Thoracic aorta (tissue), 2 donors: ENCODE results near the gene TBX4. TPM values are rescaled to one million over a fixed set of nuclear protein-coding genes. Genes with fewer than 3 reads are reported as not detected.
"Not testable (repeated sequence)": the region's sequence is repeated elsewhere in the genome, so short reads cannot be mapped to it uniquely, and the experiment has no call there.

Source experiments
- ATAC-seq: fragments of 150-250 bp; one replicate; pipeline ENCODE4 v1.8.0; 2017; ENCODE audit warnings: low read depth; ENCODE audit not compliant: insufficient number of reproducible peaks, low FRiP score
- DNase-seq: peaks from one replicate; pipeline ENCODE4 v3.0.0-alpha.2; 2020; ENCODE audit warnings: low spot score
- H3K27ac ChIP-seq, 2 donors: fragments of 200-600 bp; sonication (generic); 1 replicate in 1 of 2; 2 replicates in 1 of 2; pipeline ENCODE4 v1.5.1; 2016; ENCODE audit warnings: mild to moderate bottlenecking in 2 of 2, moderate library complexity in 2 of 2
- H3K27me3 ChIP-seq: fragments of 200-600 bp; sonication (generic); replicated peaks from 2 replicates; pipeline ENCODE4 v1.6.0; 2016; ENCODE audit warnings: mild to moderate bottlenecking; ENCODE audit not compliant: insufficient read depth
- H3K36me3 ChIP-seq: fragments of 200-600 bp; sonication (generic); one replicate; pipeline ENCODE4 v1.5.1; 2016
- H3K4me1 ChIP-seq, 2 donors: fragments of 200-600 bp; sonication (generic); 1 replicate in 1 of 2; 2 replicates in 1 of 2; pipeline versions ENCODE4 v1.5.1 to v1.6.0; 2016; ENCODE audit warnings: low read depth in 2 of 2, mild to moderate bottlenecking in 1 of 2; ENCODE audit not compliant: control insufficient read depth in 1 of 2
- H3K4me3 ChIP-seq: fragments of 200-600 bp; sonication (generic); 2 replicates; pipeline ENCODE4 v1.5.1; 2016; ENCODE audit warnings: mild to moderate bottlenecking
- H3K9me3 ChIP-seq: fragments of 200-600 bp; sonication (generic); 2 replicates; pipeline ENCODE4 v1.5.1; 2016
- total RNA-seq, 2 donors: library from RNA; depleted of rRNA; stranded (reverse); fragments of >200 nt; gene quantifications; one replicate each; pipeline versions ENCODE4 v1.1.0 to v1.2.3, GENCODE V29; 2016
- TF ChIP-seq, protein P1 (sequence below): fragments of 200-600 bp; sonication (generic); IDR thresholded peaks from one replicate; pipeline ENCODE4 v1.5.1; 2019; ENCODE audit warnings: antibody characterized with exemption

The TBX4 gene
- total RNA-seq, 2 donors from 2014 or later, result not detected

DNA sequence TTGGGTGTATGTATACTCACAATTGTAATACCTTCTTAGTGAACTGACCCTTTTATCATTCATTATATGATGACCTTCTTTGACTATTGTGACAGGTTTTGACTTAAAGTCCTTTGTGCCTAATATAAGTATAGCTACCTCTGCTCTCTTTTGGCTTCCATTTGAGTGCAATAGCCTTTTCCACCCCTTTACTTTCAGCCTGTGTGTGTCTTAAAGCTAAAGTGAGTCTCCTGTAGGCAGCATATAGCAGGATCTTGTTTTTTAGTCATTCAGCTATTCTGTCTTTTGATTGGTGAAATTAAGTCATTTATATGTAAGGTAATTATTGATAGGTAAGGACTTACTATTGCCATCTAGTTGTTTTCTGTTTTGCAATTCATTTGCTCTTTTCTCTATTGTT is 15.9 kb upstream of the TBX4 start:
- DNase-seq, result no peak
- Histone ChIP-seq H3K36me3 (no peaks in the 10 kb centered on the region), H3K27ac (no peak overlapping the region), H3K27me3 (no peaks in the 10 kb centered on the region), H3K9me3 (peaks cover 16% of the 10 kb centered on the region), H3K4me1 (no peaks in the 10 kb centered on the region), H3K4me3 (no peak overlapping the region)
- no peak for ATAC-seq
- TF ChIP-seq, protein P1, sequence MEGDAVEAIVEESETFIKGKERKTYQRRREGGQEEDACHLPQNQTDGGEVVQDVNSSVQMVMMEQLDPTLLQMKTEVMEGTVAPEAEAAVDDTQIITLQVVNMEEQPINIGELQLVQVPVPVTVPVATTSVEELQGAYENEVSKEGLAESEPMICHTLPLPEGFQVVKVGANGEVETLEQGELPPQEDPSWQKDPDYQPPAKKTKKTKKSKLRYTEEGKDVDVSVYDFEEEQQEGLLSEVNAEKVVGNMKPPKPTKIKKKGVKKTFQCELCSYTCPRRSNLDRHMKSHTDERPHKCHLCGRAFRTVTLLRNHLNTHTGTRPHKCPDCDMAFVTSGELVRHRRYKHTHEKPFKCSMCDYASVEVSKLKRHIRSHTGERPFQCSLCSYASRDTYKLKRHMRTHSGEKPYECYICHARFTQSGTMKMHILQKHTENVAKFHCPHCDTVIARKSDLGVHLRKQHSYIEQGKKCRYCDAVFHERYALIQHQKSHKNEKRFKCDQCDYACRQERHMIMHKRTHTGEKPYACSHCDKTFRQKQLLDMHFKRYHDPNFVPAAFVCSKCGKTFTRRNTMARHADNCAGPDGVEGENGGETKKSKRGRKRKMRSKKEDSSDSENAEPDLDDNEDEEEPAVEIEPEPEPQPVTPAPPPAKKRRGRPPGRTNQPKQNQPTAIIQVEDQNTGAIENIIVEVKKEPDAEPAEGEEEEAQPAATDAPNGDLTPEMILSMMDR, result no peak

DNA sequence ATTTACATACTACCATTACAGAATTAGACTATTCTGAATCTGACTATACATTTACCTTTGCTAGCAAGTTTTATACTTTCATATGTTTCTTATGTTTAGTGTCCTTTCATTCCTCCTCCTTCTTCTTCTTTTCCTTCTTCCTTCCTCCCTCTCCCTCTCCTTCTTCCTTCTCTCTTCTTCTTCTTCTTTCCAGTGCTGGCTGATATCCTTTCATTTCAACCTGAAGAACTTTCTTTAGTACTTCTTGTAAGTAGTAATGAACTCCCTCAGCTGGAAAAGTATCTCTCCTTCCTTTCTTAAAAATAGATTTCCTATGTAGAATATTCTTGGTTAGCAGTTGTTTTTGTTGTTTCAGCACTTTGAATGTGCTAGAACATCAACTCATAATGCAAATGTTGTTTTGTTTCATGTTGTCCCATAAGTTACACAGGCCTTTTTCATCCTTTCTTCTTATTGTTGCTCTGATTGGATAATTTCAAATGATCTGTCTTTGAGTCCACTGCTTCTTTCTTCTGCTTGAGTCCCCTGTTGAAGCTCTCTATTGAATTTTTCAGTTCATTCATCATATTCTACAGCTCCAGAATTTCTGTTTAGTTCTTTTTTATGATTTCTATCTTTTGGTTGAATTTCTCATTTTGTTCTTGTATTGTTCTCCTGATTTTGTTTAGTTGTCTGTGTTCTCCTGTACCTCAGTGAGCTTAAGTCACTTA is 15.1 kb upstream of the TBX4 start:
- no peaks in the 10 kb centered on the region for H3K27me3 ChIP-seq
- ATAC-seq (no peak), DNase-seq (no peak)
- TF ChIP-seq, protein P1, result no peak
- H3K27ac ChIP-seq, result no peak overlapping the region
- peaks cover 16% of the 10 kb centered on the region for H3K9me3 ChIP-seq
- H3K36me3 ChIP-seq, result no peaks in the 10 kb centered on the region
- H3K4me1 ChIP-seq, result no peaks in the 10 kb centered on the region
- no peak overlapping the region for H3K4me3 ChIP-seq

DNA sequence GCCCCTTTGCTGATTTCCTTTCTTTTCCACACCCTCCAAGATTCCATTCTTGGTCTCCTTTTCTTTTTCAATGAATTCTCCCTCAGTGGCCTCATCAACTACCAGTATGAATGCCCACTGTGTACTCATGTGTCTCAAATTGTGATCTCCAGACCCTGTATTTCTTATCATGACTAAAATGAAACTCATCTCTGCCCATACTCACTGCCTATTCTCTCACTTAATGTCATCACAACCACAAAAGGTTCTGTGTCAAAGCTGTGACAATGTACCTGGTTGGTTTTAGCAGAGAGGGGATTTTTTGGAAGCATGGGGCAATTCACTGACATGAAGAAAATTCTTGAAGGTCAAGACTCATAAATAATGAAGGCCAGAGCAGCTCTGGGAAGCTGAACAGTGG is 11.5 kb upstream of the TBX4 start:
- TF ChIP-seq, protein P1, result no peak
- H3K4me3 ChIP-seq, result no peak overlapping the region
- H3K4me1 ChIP-seq, result no peaks in the 10 kb centered on the region
- H3K27ac ChIP-seq, result no peak overlapping the region
- peaks cover 7% of the 10 kb centered on the region for H3K9me3 ChIP-seq
- H3K36me3 ChIP-seq, result no peaks in the 10 kb centered on the region
- no peak for ATAC-seq
- no peaks in the 10 kb centered on the region for H3K27me3 ChIP-seq
- DNase-seq, result no peak

DNA sequence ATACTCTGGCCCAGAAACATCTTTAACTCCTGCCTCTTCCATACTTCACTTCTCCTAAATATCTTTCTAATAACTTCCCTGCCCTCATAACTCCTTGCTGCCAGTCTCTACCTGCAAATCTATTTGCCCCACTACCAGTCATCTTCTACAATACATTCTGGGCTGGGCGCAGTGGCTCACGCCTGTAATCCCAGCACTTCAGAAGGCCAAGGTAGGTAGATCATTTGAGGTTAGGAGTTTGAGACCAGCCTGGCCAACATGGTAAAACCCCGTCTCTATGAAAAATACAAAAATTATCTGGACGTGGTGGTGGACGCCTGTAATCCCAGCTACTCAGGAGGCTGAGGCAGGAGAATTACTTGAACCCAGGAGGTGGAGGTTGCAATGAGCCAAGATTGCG is 10.7 kb upstream of the TBX4 start:
- not testable (repeated sequence) for H3K27me3 ChIP-seq, H3K36me3 ChIP-seq, DNase-seq, H3K4me1 ChIP-seq, H3K9me3 ChIP-seq, H3K27ac ChIP-seq, H3K4me3 ChIP-seq, ATAC-seq

DNA sequence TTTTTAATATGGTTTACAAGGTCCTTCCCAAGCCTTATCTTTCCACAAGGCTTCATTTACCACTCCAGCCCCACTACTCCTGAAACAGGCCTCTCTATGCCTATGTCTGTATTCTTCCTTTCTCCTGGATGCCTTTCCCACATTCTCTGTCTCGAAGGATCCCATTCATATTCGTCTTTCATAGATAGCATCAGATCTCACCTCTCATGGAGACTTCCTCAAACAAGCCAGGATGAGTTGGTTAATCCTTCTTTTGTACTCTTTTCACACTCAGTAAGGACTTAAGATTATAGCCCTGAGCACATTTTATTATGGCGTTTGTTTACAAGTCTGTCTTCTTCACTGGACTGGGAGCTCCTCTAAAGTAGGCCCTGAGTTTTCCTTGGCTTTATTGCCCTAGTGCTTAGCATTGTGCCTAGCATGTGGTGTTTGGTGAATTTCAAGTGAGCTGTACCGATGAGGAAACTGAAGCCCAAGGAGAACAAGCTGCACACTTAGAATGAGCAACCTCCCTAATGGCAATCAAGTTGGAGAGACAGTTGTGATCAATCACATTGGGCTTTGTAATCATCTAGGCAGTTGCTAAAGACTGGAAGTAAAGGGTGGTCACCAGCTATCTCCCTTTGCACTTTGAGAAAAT is 10.0 kb upstream of the TBX4 start:
- Histone ChIP-seq H3K4me1 (no peaks in the 10 kb centered on the region), H3K27ac (no peak overlapping the region), H3K4me3 (no peak overlapping the region), H3K9me3 (no peaks in the 10 kb centered on the region), H3K27me3 (no peaks in the 10 kb centered on the region), H3K36me3 (no peaks in the 10 kb centered on the region)
- DNase-seq, result no peak
- TF ChIP-seq, protein P1, result no peak
- no peak for ATAC-seq
